Stimulated activated naive CD8-positive, alpha-beta T cell treated with anti-CD3 and anti-CD28 coated beads, Interleukin-15, Interleukin-2, amounts not matched to agents 100 U/mL and 50 U/mL, for 24 hours (primary cell): ENCODE measurements around the gene CCR1.
"Not testable (repeated sequence)": the region's sequence is repeated elsewhere in the genome, so short reads cannot be mapped to it uniquely, and the experiment has no call there.

Source experiments
- ATAC-seq: fragments of 150-1000 bp; cut with Tn5 transposase; one replicate; pipeline ENCODE4 v1.10.0; 2021
- DNase-seq: peaks from one replicate; pipeline ENCODE4 v3.0.0; 2021

The CCR1 gene

DNA sequence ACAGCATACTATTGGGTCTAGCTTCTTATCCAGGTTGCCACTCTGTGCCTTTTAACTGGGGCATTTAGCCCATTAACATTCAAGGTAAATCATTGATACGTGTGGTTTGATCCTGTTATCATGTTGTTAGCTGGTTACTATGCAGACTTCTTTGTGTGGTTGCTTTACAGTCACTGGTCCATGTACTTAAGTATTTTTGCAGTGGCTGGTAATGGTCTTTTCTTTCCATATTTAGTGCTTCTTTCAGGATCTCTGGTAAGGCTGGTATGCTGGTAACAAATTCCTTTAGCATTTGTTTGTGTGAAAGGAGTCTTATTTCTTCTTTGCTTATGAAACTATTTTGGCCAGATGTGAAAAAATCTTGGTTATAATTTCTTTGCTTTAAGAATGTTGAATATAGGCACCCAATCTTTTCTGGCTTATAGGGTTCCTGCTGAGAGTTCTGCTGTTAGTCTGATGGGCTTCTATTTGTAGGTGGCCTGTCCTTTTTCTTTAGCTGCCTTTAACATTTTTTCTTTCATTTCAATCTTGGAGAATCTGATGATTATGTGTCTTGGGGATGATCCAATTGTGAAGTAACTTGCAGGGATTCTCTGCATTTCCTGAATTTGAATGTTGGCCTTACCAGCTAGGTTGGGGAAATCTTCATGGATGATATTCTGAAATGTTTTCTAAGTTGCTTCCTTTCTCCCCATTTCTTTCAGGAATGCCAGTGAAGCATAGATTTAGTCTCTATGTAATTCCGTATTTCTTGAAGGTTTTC, 39.3 kb downstream of the CCR1 start:
- no peak for DNase-seq

GRCh38 chr3:46163556-46164041, 44.5 kb downstream of the CCR1 start:
- DNase-seq (no peak), ATAC-seq (no peak)

More for the DNA sequence above, 39.3 kb downstream of the CCR1 start:
- no peak for ATAC-seq

DNA sequence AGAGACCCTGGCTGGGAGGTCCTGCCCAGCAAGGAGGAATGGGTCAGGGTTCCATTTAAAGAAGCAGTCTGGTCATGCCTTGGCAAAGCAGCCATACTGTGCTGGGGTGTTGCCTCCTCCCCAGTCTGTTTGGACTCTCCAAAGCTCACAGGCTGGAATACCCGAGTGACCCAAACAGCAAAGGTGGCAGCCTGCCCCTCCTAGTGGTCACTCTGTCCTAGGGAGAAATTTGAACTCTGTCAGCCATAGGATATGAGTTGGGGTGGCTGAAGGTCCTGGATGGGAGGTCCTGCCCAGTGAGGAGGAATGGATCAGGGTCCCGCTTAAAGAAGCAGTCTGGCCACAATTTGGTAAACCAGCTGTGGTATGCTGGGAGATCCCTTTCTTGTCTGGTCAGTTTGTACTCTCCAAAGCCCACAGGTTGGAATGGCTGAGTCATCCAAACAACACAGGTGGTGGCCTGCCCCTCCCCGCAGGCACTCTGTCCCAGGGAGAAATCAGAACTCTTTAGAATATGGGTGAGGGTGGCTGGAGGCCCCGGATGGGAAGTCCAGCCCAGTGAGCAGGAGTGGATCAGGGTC, 45.0 kb downstream of the CCR1 start:
- ATAC-seq (no peak), DNase-seq (no peak)

DNA sequence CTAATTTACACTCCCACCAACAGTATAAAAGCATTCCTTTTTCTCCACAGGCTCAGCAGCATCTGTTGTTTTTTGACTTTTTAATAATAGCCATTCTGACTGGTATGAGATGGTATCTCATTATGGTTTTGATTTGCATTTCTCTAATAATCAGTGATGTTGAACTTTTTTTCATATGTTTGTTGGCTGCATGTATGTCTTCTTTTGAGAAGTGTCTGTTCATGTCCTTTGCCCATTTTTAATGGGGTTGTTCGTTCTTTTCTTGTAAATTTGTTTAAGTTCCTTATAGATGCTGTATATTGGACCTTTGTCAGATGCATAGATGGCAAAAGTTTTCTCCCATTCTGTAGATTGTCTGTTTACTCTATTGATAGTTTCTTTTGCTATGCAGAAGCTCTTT, 50.4 kb downstream of the CCR1 start:
- DNase-seq, ATAC-seq: not testable (repeated sequence)

DNA sequence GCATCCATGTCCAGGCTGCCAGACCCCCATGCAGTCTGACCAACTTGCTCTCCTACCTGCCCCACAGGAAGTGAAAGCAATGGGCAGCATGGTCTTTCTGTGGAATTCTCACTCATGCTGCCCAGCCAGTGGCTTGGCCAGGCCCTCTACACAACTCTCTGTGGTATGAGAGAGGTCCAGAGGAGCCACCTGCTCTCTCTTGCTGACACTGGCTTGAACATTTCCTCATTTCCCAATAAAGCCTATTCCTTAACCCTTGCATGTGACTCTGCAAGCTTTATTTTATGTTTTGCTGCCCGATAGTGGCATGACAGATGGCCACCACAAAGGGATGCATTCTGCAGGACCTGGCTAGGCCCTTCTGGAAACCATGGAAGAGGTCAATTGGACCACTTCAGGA, 53.8 kb downstream of the CCR1 start:
- DNase-seq (no peak), ATAC-seq (no peak)
